Choroid plexus epithelial cell (primary cell): ENCODE data around the gene USH2A.

Experiments
- DNase-seq: peaks from one replicate; pipeline ENCODE4 v3.0.0-alpha.2; 2010; ENCODE audit warnings: low read depth
- H3K4me3 ChIP-seq: 2 replicates; pipeline ENCODE4 v1.5.1; 2011; ENCODE audit warnings: low read depth, mild to moderate bottlenecking, control low read depth, low read length, moderate library complexity
- TF ChIP-seq, protein P1 (sequence below): conservative IDR thresholded peaks from 2 replicates; pipeline ENCODE4 v1.5.1; 2011; ENCODE audit warnings: low read depth, mild to moderate bottlenecking, control low read depth, inconsistent platforms, low read length, moderate library complexity

The USH2A gene

GRCh38 chr1:216064643-216065042, 358.6 kb downstream of the USH2A start:
- no peak for DNase-seq

DNA sequence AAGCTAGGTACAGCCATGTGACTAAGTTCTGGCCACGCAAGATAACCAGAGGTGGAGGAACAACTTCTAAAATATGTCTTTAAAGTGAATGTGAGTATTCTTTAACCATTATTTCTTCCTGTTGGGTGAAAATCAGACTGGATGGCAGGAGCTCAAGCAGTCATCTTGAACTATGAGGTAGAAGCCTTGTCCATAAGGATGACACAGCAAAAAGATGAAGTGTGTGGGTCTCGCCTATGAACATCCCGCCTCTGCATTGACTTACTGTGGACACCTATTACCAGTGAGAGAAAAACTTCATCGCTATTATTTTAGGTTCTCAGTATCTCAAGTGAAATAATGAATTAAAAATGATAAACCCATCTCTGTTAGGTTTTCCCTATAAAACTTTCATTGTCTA, 365.3 kb downstream of the USH2A start:
- no peak for DNase-seq
- H3K4me3 ChIP-seq: no peak overlapping the region
- TF ChIP-seq, protein P1, sequence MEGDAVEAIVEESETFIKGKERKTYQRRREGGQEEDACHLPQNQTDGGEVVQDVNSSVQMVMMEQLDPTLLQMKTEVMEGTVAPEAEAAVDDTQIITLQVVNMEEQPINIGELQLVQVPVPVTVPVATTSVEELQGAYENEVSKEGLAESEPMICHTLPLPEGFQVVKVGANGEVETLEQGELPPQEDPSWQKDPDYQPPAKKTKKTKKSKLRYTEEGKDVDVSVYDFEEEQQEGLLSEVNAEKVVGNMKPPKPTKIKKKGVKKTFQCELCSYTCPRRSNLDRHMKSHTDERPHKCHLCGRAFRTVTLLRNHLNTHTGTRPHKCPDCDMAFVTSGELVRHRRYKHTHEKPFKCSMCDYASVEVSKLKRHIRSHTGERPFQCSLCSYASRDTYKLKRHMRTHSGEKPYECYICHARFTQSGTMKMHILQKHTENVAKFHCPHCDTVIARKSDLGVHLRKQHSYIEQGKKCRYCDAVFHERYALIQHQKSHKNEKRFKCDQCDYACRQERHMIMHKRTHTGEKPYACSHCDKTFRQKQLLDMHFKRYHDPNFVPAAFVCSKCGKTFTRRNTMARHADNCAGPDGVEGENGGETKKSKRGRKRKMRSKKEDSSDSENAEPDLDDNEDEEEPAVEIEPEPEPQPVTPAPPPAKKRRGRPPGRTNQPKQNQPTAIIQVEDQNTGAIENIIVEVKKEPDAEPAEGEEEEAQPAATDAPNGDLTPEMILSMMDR: no peak

More at GRCh38 chr1:216064643-216065042, 358.6 kb downstream of the USH2A start:
- TF ChIP-seq, protein P1: no peak
- H3K4me3 ChIP-seq: no peak overlapping the region

DNA sequence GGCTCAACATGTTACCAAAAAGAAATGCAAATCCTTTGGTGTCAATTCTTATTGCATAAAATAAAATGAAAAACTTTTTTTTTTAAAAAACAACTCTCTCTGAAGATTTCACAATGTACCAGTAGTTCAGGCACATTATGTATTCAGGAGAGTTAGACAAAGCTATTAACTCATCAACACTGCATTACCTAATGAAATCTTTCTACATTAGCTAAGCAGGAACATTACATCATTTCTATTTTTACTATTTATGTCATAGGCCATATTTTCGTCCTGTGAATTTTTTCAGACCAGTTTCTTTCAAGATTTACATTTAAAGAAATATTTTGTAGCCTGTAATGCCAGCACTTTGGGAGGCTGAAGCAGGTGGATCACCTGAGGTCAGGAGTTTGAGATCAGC, 366.2 kb downstream of the USH2A start:
- TF ChIP-seq, protein P1: no peak
- no peak overlapping the region for H3K4me3 ChIP-seq
- DNase-seq: no peak

- no peak for DNase-seq
- no peak overlapping the region for H3K4me3 ChIP-seq
- TF ChIP-seq, protein P1: no peak
Measured at GRCh38 chr1:216055004-216055403, 368.2 kb downstream of the USH2A start.

DNA sequence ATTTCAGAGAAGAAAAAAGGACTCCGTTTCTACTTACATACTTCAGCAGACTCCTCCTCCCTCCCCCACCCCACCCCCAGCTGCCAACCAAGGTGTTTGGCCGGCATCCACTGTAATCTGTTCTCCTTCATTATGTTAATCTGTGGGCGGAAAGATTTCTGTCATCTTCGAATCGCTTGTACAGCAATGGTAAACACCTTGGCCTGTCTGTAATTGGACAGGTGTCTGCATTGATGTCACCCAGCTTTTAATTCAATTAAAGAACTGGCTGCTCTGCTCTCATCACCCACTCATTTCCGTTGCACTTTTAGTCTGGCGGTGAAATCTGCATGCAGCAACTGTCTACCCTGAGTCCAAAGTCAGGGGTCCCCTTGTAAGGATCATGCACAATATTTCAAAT, 368.6 kb downstream of the USH2A start:
- DNase-seq: no peak
- no peak overlapping the region for H3K4me3 ChIP-seq
- TF ChIP-seq, protein P1: no peak

GRCh38 chr1:216051071-216051470, 372.2 kb downstream of the USH2A start:
- no peak overlapping the region for H3K4me3 ChIP-seq
- no peak for DNase-seq
- TF ChIP-seq, protein P1: no peak

DNA sequence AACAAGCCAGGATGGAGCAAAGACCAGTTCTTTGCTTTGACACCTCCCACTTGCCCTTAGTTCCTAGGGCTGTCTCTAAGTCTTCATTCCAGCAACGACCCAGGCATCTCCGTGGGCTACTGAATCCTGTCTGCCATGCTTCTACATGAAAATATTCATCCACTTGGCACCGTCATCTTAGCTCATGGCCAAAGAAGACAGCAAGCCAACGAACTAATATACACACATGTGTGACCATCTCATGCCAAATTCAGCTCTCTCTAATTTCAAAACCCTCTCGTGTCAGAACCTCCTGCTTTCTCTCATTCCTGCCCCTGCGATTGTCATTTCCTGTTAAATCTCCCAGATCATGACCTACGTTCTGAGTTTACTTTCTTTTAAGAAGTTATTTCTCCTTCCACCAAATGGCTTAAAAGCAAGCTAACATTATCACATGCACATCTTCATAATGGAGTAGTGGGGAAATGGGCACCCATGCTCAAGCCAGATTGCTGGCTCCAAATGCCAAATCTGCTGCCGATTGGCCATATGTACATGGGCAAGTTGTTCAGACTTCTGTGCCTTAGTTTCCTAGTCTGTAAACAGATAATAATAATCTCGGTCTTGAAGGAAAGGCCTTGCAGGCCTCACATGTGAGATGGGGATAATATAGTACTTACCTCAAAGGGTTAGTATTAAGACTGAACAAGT, 373.4 kb downstream of the USH2A start:
- TF ChIP-seq, protein P1: no peak
- DNase-seq: no peak
- H3K4me3 ChIP-seq: no peak overlapping the region
